GM23338 (cell line): ENCODE data around the gene ADAMTS17. TPM values are rescaled to one million over a fixed set of nuclear protein-coding genes. Genes with fewer than 3 reads are reported as not detected.

Source experiments
- ATAC-seq: fragments of 200-7000 bp; cut with Tn5 transposase; 3 replicates; pipeline ENCODE4 v1.9.1; 2020
- DNase-seq: peaks from one replicate; pipeline ENCODE4 v3.0.0-alpha.2; 2015; ENCODE audit warnings: low spot score
- H2AFZ ChIP-seq: fragments of 200-600 bp; sonication (generic); 2 replicates; pipeline ENCODE4 v1.8.0; 2016; ENCODE audit warnings: antibody characterized with exemption, mild to moderate bottlenecking, moderate library complexity
- H3F3A ChIP-seq: fragments of 200-600 bp; sonication (generic); replicated peaks from 2 replicates; pipeline ENCODE4 v1.8.0; 2017; ENCODE audit warnings: antibody characterized with exemption, mixed run types, low read depth
- H3K27ac ChIP-seq: fragments of 200-600 bp; sonication (generic); 2 replicates; pipeline ENCODE4 v1.6.1; 2016; ENCODE audit warnings: low read depth
- H3K27me3 ChIP-seq: fragments of 200-600 bp; sonication (generic); 2 replicates; pipeline ENCODE4 v1.8.0; 2016; ENCODE audit warnings: mild to moderate bottlenecking, mixed run types, moderate library complexity; ENCODE audit not compliant: insufficient read depth
- H3K36me3 ChIP-seq: fragments of 200-600 bp; sonication (generic); 2 replicates; pipeline ENCODE4 v1.8.0; 2016; ENCODE audit warnings: mild to moderate bottlenecking; ENCODE audit not compliant: insufficient read depth
- H3K4me1 ChIP-seq: fragments of 200-600 bp; sonication (generic); 2 replicates; pipeline ENCODE4 v1.8.0; 2016; ENCODE audit warnings: mild to moderate bottlenecking, moderate library complexity; ENCODE audit not compliant: insufficient read depth
- H3K4me2 ChIP-seq: fragments of 200-600 bp; sonication (generic); 2 replicates; pipeline ENCODE4 v1.7.1; 2017; ENCODE audit warnings: mixed run types
- H3K4me3 ChIP-seq: fragments of 200-600 bp; sonication (generic); 2 replicates; pipeline ENCODE4 v1.6.1; 2016; ENCODE audit warnings: mixed run types
- H3K79me2 ChIP-seq: fragments of 200-600 bp; sonication (generic); replicated peaks from 2 replicates; pipeline ENCODE4 v1.8.0; 2017; ENCODE audit warnings: mild to moderate bottlenecking; ENCODE audit not compliant: insufficient read depth
- H3K9me2 ChIP-seq: fragments of 200-600 bp; sonication (generic); 2 replicates; pipeline ENCODE4 v1.8.0; 2017; ENCODE audit not compliant: insufficient read depth
- H4K20me1 ChIP-seq: fragments of 200-600 bp; sonication (generic); replicated peaks from 2 replicates; pipeline ENCODE4 v1.8.0; 2017; ENCODE audit warnings: mild to moderate bottlenecking; ENCODE audit not compliant: insufficient read depth
- H3K27ac Mint-ChIP-seq: 2 replicates; pipeline ENCODE4 v1.8.0; 2020; ENCODE audit warnings: inconsistent platforms, mild to moderate bottlenecking, moderate library complexity, mixed read lengths
- H3K27me3 Mint-ChIP-seq: 3 replicates; pipeline ENCODE4 v1.8.0; 2022; ENCODE audit warnings: low read depth, mild to moderate bottlenecking, moderate library complexity, mixed read lengths, inconsistent platforms; ENCODE audit not compliant: insufficient read depth, poor library complexity
- H3K36me3 Mint-ChIP-seq: 3 replicates; pipeline ENCODE4 v1.8.0; 2021; ENCODE audit warnings: low read depth, mild to moderate bottlenecking, inconsistent platforms, moderate library complexity, mixed read lengths
- H3K4me1 Mint-ChIP-seq: 3 replicates; pipeline ENCODE4 v1.8.0; 2020; ENCODE audit warnings: mild to moderate bottlenecking, inconsistent platforms, mixed read lengths
- H3K4me3 Mint-ChIP-seq: 3 replicates; pipeline ENCODE4 v1.8.0; 2021; ENCODE audit warnings: moderate library complexity, mild to moderate bottlenecking, inconsistent platforms, mixed read lengths
- H3K9me3 Mint-ChIP-seq: 3 replicates; pipeline ENCODE4 v1.8.0; 2020; ENCODE audit warnings: moderate library complexity, mild to moderate bottlenecking, inconsistent platforms, mixed read lengths
- CREB1 ChIP-seq: fragments of 250-450 bp; sonication (Bioruptor Pico); IDR thresholded peaks from 2 replicates; pipeline ENCODE4 v1.5.0; 2020; ENCODE audit warnings: low read depth, mild to moderate bottlenecking, moderate library complexity
- CTCF ChIP-seq, 2 experiments: fragments of 200-600 bp in 1 of 2; sonication (generic) in 1 of 2; conservative IDR thresholded peaks; 2 replicates each; pipeline versions ENCODE4 v1.5.1 to v1.6.1; 2016 to 2017; ENCODE audit warnings: antibody characterized with exemption in 2 of 2, low read depth in 2 of 2, mild to moderate bottlenecking in 2 of 2, moderate library complexity in 1 of 2
- ETS1 ChIP-seq: IDR thresholded peaks from 2 replicates; pipeline ENCODE4 v1.6.1; 2016; ENCODE audit warnings: antibody characterized with exemption
- EZH2 ChIP-seq: fragments of 200-600 bp; sonication (generic); IDR thresholded peaks from one replicate; pipeline ENCODE4 v1.8.0; 2017; ENCODE audit warnings: antibody characterized with exemption, mild to moderate bottlenecking, low read depth; ENCODE audit not compliant: unreplicated experiment
- EZH2phosphoT487 ChIP-seq: fragments of 200-600 bp; sonication (generic); IDR thresholded peaks from one replicate; pipeline ENCODE4 v1.8.1; 2018; ENCODE audit warnings: antibody characterized with exemption; ENCODE audit not compliant: unreplicated experiment
- JUNB ChIP-seq: IDR thresholded peaks from one replicate; pipeline ENCODE4 v1.6.1; 2016; ENCODE audit warnings: antibody characterized with exemption; ENCODE audit not compliant: unreplicated experiment
- NANOG ChIP-seq: IDR thresholded peaks from 2 replicates; pipeline ENCODE4 v1.6.1; 2016; ENCODE audit warnings: antibody characterized with exemption, borderline replicate concordance
- REST ChIP-seq: IDR thresholded peaks from one replicate; pipeline ENCODE4 v1.6.1; 2018; ENCODE audit warnings: antibody characterized with exemption; ENCODE audit not compliant: unreplicated experiment
- STAT1 ChIP-seq: IDR thresholded peaks from one replicate; pipeline ENCODE4 v1.6.1; 2016; ENCODE audit warnings: antibody characterized with exemption; ENCODE audit not compliant: unreplicated experiment
- ZNF114 ChIP-seq: fragments of 250-450 bp; sonication (Bioruptor Pico); IDR thresholded peaks from 2 replicates; pipeline ENCODE4 v1.5.0; 2020; ENCODE audit warnings: mild to moderate bottlenecking, moderate library complexity
- ZNF331 ChIP-seq: fragments of 250-450 bp; sonication (Bioruptor Pico); IDR thresholded peaks from 2 replicates; pipeline ENCODE4 v1.5.0; 2020; ENCODE audit warnings: low read depth, mild to moderate bottlenecking, moderate library complexity
- ZNF462 ChIP-seq: fragments of 250-450 bp; sonication (Bioruptor Pico); IDR thresholded peaks from 2 replicates; pipeline ENCODE4 v1.5.0; 2020; ENCODE audit warnings: mild to moderate bottlenecking, moderate library complexity
- polyA plus RNA-seq: library from polyadenylated mRNA; unstranded; fragments of >200 nt; fragmentation: Nextera tagmentation; extraction: Ambion mirVana; gene quantifications from 2 replicates; pipeline ENCODE4 v1.2.1, GENCODE V29; 2016
- total RNA-seq: library from RNA; depleted of rRNA; stranded (reverse); fragments of >200 nt; shearing (Covaris generic); gene quantifications from 2 replicates; pipeline ENCODE4 v1.2.3, GENCODE V29; 2014

Gene ADAMTS17
- total and polyA plus RNA-seq, 2 experiments from 2014 or later: 0.60 to 3.8 TPM

GRCh38 chr15:100169615-100170290, 172.0 kb downstream of the ADAMTS17 start:
- ATAC-seq: no peak
- Histone ChIP-seq H4K20me1 (no peaks in the 10 kb centered on the region), H2AFZ (no peak overlapping the region), H3K4me3 (no peak overlapping the region), H3K4me2 (no peak overlapping the region), H3F3A (no peaks in the 10 kb centered on the region), H3K27ac (no peak overlapping the region), H3K4me1 (no peaks in the 10 kb centered on the region), H3K27me3 (no peaks in the 10 kb centered on the region), H3K9me2 (no peaks in the 10 kb centered on the region; the same call in 1 of the 2 replicates), H3K36me3 (peaks cover 16% of the 10 kb centered on the region; the same call in 1 of the 2 replicates), H3K79me2 (no peaks in the 10 kb centered on the region)
- no peak for TF ChIP-seq ZNF114 (CRISPR knock-in tag)
- TF ChIP-seq EZH2phosphoT487: no peak
- TF ChIP-seq EZH2: no peak
- no peak for TF ChIP-seq ZNF331 (CRISPR knock-in tag)
- no peak for TF ChIP-seq ETS1
- TF ChIP-seq CTCF (conservative IDR thresholded peaks at IDR 0.05; ENCODE audit: low read depth in 2 of 2): no peak
- TF ChIP-seq JUNB: no peak
- no peak for TF ChIP-seq ZNF462 (CRISPR knock-in tag)
- TF ChIP-seq REST: no peak
- no peak for TF ChIP-seq CREB1 (CRISPR knock-in tag)
- no peak for TF ChIP-seq STAT1
- no peak for TF ChIP-seq NANOG
- Mint-ChIP-seq H3K36me3 (no peaks in the 10 kb centered on the region; the same call in 2 of the 3 replicates), H3K4me1 (no peaks in the 10 kb centered on the region; the same call in 2 of the 3 replicates), H3K27me3 (no peaks in the 10 kb centered on the region), H3K9me3 (peaks cover 4% of the 10 kb centered on the region; the same call in 2 of the 3 replicates), H3K4me3 (no peak overlapping the region), H3K27ac (no peak overlapping the region)
- DNase-seq: no peak
